Eye (tissue), 1 donor: Measurements from ENCODE around the gene NCAPD2.

ENCODE experiments used
- DNase-seq: peaks from one replicate; pipeline ENCODE4 v3.0.0-alpha.2; 2015

The NCAPD2 gene

DNA sequence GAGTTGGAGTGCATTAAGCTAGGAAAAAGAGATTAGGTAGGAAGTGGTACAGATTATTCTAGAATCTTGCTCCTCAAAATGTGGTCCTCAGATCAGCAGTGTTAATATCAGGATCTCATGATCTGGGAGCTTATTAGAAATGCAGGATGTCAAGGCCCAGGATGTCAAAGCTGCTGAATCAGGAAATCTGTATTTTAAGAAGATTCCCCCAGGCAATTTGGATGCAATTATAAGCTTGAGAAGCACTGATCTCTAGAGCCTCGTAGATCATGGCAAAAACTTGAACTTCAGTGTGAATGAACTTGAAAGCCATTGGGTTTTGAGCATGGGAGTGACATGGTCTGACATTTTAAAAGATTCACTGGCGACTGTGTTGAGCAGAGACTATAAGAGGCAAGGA, 6.6 kb downstream of the NCAPD2 start:
- DNase-seq = no peak

GRCh38 chr12:6507102-6507998, 13.4 kb downstream of the NCAPD2 start:
- DNase-seq = no peak

GRCh38 chr12:6508087-6508486, 14.2 kb downstream of the NCAPD2 start:
- DNase-seq = no peak

DNA sequence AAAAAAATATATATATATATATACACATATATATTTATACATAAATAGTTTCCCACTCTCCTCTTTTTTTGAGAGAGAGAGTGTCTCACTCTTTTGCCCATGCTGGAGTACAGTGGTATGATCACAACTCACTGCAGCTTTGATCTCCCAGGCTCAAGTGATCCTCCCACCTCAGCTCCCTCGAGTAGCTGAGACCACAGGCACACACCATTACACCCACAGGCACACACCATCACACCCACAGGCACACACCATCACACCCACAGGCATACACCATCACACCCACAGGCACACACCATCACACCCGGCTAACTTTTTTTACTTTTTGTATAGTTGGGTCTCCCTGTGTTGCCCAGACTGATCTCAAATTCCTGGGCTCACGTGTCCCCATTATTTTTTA, 26.3 kb downstream of the NCAPD2 start:
- no peak for DNase-seq

DNA sequence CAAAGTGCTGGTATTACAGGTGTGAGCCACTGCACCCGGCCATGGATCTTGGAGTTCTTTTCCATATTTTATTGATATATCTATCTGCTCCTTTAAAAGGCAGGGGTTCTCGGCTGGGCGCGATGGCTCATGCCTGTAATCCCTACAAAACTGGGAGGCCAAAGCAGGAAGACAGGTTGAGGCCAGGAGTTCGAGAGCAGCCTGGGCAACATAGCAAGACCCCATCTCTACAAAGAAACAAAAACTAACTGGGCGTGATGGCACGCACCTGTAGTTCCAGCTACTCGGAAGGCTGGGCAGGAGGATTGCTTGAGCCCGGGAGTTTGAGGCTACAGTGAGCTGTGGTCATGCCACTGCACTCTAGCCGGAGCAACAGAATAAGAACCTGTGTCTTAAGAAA, 28.3 kb downstream of the NCAPD2 start:
- DNase-seq = no peak

DNA sequence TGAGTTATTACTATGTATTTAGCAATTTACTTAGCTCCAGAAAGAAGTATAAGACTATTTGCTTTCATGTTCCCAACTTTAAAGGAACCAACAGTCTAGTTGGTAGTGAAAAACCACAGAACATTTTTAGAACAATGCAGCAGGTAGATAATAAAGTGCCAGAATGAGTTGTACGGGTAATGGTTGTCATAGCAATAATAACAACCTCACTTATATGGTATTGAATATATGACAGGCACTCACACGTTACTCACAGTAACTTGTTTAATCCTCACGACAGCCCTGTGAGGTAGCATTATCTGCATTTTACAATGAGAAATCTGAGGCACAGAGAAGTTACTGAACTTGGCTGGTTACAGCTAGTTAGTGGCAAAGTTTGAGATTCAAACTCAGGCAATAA, 29.8 kb downstream of the NCAPD2 start:
- no peak for DNase-seq

DNA sequence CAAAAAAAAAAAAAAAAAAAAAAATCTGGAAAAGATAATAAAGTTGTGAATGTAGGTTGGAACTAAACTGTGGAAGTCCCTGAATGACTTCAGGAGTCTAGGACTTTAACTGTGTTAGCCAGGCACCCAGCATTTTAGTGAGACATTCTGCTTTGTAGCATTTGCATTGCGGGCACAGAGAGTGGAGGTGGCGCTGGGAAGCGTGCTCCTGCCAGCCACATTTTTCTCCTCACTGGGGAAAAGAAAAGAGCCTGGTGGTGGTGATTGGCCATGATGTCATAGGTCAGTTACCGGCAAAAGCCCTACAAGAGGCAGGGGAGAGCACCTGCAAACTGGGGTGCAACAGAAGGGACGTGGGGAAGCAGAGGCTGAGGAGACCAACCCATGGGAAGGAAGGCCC, 30.7 kb downstream of the NCAPD2 start:
- DNase-seq = no peak

- no peak for DNase-seq
Measured at GRCh38 chr12:6526201-6526600, 32.3 kb downstream of the NCAPD2 start.

- DNase-seq = peak; percentile 24
Measured at GRCh38 chr12:6526766-6527525, 33.0 kb downstream of the NCAPD2 start.

DNA sequence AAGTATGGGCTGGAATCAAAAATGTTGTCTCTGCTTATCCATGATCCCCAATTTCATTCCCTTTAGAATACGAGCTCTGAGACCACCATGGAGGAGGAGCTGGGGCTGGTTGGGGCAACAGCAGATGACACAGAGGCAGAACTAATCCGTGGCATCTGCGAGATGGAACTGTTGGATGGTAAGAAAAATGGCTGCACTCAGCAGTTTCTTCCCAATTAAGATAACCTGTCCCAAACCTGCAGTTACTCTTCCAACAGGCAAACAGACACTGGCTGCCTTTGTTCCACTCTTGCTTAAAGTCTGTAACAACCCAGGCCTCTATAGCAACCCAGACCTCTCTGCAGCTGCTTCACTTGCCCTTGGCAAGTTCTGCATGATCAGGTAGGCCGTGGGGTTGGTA, 33.8 kb downstream of the NCAPD2 start:
- no peak for DNase-seq

GRCh38 chr12:6528539-6529235, 34.8 kb downstream of the NCAPD2 start:
- DNase-seq = no peak

DNA sequence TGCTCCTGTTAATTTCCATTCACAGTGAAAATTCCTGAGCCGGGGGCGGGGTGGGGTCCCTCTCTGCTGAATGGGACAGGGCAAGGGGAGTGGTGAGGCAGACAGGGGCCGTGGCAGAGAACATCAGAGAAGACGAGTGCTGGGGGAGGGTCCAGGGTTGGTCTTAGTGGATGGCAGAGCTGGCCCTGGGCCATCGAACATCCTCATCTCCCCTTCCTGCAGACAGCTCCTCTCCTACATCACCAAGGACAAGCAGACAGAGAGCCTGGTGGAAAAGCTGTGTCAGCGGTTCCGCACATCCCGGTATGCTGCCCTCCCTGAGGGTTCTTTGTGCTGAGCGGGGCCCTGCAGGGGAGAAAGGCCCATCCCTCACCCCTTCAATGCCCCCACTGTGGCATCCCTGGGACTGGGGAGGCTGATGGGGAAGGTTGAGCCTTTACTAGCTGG, 35.4 kb downstream of the NCAPD2 start:
- DNase-seq = peak; percentile 46

DNA sequence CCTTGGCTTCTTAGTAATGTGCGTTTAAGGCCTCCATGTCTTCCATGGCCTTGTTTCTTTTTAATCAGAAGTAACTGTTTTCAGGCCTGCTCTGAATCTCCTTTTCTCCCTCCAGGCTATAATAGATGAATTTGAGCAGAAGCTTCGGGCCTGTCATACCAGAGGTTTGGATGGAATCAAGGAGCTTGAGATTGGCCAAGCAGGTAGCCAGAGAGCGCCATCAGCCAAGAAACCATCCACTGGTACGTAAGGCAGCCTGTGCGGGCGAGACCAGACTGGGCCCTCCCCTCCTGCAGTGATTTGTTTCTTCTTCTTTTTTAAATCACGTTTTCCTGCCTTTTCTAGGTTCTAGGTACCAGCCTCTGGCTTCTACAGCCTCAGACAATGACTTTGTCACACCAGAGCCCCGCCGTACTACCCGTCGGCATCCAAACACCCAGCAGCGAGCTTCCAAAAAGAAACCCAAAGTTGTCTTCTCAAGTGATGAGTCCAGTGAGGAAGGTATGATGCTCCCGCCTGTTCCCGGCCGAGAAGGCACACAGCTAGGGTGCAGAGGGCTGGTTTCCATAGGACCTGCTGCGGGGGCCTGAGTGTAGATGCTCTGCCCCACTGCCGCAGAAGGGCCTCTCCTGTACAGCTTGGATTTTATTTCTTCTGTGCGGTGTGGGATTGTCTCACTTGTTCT, 36.8 kb downstream of the NCAPD2 start:
- DNase-seq = no peak

GRCh38 chr12:6532051-6532926, 38.4 kb downstream of the NCAPD2 start:
- peak; percentile 98 for DNase-seq

- DNase-seq = peak; percentile 92
Measured at GRCh38 chr12:6532927-6533652, 39.2 kb downstream of the NCAPD2 start.

- no peak for DNase-seq
Measured at GRCh38 chr12:6533653-6533922, 39.7 kb downstream of the NCAPD2 start.

- DNase-seq = peak; percentile 99
Measured at GRCh38 chr12:6533923-6534694, 40.2 kb downstream of the NCAPD2 start, which contains the start of gene GAPDH. TSS of gene GAPDH (plus strand) at chr12:6534517. CDS start at chr12:6534833, 316 bp downstream.

GRCh38 chr12:6534695-6534944, 40.7 kb downstream of the NCAPD2 start:
- DNase-seq = no peak

- DNase-seq = peak; percentile 88
Measured at GRCh38 chr12:6534945-6535696, 41.2 kb downstream of the NCAPD2 start.

GRCh38 chr12:6535697-6535946, 41.7 kb downstream of the NCAPD2 start:
- DNase-seq = no peak
